HG03571 (cell line): ENCODE results near the gene ASIC2.

Source experiments
- ATAC-seq: cut with Tn5 transposase; IDR thresholded peaks from one replicate; pipeline ENCODE4 v1.9.1; 2021; ENCODE audit not compliant: unreplicated experiment

The ASIC2 gene

DNA sequence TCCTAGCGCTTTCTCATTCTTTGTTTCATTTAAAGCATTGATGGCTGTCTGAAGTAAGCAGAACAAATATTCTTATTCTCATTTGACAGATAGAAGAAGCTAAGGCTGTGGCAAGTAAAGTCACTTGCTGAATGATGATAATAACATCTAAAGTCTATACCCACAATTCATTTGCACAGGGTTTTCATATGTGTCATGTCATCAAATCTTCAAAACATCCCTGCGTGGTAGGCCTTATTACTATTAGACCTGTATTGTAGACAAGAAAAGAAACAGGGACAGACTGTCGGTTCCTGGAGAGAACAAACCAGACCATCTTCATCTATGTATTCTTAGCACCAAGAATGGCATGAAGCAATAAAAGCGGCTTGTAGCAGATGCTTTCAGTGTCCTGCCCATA lies 85.9 kb downstream of the ASIC2 start:
- no peak for ATAC-seq

DNA sequence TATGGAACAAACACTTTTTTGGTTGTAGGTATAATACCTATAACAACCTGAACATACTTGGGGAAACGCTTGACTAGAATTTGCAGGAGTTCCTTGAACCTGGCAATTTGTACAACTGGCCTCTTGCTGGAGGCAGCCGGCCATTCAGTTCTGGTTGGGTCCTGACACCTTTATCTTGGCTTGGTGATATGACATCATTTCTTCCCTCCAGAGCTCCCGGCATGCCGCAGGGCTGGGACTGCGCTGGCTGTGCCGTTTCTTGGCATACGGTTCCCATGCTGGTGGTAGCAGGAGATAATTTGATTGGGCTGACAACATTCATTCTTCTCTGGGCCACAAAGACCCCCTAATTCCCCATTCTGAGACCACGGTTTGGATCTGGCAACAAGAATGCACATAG lies 87.5 kb downstream of the ASIC2 start:
- no peak for ATAC-seq

DNA sequence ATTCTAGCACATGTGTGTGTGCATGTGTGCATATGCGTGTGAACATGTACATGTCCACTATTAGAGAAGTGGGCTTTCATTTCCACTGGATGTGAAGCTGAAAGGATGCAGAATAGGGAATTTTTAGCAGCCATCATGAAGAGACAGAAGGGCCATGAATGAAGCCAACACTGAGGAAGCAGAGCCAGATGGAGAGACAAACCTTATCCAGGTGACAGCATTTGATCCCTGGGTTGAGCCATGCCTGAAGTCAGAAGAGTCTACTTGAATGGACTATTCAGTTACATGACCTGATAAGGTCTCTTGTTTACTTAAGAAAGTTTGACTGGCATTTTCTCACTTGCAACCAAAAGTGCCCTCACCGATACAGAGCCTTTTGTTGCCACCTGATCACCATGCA lies 88.4 kb downstream of the ASIC2 start:
- ATAC-seq: no peak

DNA sequence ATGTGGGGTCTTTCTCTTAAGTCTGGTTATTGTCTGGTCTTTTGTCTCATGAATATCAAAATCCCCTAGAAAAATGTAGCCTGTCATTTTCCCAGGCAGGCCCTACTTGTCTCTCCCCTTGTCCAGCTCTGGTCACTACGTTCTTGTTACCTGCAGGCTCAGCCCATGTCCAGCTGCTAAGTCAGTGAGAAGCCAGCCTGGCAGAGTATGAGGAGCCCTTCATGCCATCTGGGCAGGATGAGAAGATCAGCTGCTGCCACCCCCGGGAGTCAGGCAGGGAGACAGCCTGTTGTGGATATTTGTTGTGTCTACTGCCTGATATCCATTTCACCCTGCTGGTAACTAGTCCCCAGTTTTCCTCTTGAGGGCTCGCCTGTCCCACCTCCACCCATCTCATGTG lies 88.9 kb downstream of the ASIC2 start:
- ATAC-seq: no peak

DNA sequence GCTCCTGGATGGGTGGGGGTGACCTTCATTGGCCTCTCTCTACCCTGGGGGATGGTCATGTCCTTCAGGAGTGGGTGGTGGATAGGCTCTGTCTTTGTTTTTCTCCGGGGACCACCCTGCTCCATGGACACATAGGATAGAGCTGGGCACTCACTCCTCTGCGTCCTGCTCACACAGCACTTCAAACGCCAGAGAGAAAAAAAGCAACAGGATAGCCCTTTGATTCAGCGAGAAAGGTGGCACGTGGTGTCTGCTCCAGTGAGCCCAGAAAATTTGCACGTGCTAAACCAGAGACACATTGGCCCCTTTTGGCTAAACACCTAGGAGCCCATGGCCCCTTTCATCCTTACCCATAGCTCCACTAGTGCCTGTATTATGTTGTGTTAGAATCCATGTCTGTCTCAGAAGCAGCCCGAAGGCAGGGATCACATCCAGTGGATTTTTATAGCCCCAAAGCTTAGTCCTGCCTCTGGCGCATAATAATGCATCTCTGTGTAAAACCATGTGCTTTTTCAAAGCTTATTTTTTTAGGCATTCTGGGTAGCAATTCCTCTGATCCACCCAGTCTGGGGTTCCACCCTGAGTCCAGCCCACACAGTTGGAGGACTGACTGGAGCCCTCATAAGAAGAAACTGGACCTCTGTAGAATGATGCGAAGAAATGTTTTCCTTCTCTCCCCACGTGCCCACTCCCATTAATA lies 90.1 kb downstream of the ASIC2 start:
- ATAC-seq: no peak

DNA sequence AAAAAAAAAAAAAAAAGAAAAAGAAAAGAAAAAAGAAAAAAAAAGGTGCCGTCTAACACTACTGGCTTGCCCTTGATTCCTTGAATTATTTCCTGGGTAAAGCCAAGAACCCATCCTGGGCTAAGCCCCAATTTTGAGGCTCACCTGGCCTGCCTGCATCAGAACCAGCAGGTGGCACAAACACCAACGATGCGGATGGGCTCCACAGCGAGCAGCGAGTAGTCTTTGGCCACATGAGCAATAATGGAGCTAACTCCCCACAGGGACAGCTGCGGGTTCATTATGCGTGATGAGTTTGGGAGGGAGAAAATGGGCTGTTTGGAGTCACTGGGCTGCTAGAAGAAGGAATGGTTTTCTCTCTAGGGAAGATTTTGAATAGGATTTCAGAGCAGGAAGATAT lies 91.1 kb downstream of the ASIC2 start:
- no peak for ATAC-seq

DNA sequence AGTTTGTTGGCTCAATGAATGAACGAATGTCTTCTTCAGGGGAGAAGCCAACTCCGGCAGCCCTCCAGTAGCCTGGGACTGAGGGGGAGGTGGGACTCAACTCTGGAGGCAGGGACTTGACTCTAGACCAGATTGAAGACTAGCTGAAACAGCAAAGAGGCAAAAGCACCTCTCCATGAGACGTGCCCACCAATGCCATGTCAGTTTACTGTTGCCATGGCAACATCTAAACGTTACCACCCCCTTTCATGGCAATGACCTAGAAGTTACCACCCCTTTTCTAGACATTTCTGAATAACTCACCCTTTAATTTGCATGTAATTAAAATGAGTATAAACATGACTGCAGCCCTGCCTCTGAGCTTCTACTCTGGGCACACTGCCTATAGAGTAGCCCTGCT lies 91.8 kb downstream of the ASIC2 start:
- no peak for ATAC-seq

DNA sequence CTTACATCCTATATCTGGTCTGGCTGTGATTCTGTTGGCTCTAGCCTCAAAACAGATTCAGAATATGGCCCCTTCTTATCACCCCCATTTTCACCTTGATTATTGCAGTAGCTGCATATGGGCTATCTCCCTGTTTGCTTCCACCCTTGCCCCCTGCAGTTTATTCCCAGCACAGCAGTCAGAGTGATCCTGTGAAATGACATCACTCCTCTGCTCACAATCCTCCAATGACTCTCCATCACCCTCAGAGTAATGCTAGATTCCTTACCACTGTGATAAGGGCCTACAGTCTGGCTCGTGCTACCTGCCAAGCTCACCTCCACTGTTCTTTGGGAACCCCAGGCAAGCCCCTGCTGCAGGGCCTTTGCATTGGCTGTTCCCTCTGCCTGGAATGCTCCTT lies 92.5 kb downstream of the ASIC2 start:
- no peak for ATAC-seq

DNA sequence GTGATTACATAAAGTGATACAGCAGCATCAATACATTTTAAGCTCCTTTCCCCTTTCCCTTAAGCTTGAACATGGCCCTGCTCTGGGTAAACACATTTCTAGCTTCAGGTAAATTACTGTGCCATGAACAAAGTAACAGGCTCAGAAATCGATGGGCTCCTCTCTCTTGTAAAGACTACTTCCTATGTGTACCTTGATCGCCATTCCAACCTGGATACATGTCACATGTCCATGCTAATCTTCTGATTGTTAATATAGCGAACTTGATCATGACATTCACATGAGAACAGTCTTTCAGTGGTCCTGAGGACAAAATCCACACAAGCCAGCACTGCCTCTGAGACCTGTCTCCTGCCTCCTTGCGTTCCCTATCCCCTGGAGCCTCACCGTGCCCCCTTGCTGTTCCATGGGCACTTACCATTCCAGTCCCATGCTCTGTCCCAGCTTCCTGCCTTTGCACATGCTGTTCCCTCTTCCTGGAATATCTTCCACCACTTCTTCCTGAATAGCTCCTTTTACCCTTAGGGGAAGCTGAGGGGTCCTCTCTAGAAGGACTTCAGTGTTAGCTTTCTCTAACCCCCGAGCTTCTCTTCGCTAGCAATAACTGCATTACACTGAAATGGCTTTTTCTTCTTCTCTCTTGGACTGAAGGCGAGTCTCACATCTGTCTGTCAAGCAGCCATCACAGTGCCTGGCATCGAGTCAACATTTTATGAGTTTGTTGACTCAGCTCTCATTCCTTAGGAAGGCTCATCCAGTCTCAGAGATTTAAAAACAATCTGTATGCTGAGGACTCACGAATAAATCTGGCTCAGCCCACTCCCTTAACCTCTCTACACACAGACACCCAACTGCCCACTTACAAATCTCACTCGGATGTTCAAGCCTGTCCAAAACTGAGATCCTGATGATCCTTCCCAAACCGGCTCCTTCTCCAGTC lies 93.3 kb downstream of the ASIC2 start:
- no peak for ATAC-seq

DNA sequence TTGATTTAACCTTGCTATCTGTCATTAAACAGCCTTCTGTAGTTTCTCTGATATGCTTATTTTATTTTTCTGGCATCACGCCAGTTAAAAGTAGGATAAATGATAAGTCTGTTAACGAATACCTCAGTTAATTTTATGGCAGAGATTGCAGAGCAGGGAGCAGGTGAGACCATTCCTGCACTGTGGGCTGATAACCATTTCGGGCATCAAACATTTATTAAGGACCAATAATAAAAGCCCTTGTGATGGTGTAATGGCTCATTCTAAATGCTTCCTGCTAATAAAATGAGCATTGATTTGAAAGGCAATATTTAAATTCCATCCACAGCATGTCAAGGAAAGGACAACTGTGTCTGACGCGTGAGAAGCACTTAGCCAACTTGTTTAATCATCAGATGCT lies 94.1 kb downstream of the ASIC2 start:
- no peak for ATAC-seq

DNA sequence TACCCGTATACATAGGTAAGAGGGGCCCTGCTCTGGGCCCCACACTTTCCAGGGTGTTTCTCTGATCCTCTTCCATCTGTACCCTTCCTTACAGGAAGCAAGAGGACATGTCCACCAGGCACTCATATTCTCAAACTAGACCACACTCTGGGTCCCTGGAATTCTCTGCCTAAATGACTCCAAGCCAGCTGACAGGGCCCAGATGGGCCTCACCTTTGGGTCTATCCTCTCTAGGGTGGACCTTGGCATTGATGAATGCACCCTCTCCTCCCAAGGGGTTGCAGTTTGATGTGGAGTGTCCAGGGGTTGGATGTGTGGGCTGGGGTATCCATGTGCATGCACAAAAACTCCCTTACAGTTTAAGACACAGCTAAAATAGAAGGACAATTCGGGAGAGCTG lies 95.8 kb downstream of the ASIC2 start:
- ATAC-seq: no peak

DNA sequence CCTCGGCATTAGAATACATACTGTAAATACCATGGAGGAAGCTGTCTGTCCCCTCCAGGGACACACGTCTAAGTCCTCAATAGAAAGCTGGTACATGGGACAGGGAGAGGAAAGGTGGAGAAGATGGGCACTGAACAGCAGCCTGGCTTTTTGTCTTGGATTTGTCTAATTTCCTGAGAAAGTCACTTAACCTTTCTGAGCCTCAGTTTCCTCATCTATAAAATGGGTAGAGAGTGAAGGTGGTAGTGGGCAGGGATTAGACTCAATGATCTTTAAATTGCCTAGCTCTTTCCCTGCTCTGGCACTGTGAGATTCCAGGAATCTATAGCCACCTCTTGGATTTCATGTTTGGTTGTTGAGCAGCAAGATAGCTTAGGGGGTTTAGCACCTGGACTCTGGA lies 96.2 kb downstream of the ASIC2 start:
- ATAC-seq: no peak

DNA sequence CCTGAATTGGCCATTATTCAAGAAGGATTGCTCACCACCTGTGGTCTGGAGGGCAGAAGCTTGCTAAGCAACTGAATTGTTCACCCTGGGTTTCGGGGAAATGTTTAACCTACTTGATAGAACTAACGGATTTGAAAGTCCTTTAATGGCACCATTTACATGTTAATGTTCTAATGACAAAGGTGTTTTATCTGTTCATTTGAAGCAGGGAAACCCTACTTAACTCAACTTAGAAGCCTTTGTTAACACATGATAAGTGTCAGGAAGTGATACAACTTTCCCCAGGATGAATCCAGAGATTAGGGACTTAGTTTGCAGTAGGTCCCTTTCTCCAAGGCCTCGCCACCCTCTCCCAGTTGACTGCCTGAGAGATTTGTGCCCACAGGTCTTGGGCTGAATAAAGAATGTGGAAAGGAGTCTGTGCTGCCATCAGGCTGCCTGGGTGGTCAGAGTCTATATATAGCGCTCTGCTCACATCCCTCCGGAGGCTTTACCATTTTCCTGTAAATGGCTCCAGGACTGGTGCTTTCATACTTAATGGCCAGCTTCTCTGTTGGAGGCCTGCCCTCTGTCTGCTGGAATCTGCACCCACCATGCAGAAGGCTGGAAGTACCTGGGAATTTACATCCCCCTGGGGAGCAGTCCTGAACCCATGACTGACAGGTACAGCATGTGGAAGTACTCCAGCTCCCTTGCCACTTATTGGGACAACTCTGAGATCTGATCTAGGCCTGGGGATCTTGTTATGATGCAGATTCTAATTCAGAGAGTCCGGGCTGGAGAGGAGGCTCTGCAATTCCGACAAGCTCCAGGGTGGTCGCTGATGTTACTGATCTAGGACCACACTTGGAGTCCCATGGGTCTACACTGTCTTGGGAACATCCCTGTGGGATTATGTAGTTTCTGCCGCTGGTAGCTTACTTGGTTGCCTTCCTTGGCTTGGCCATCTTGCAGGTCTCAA lies 99.9 kb downstream of the ASIC2 start:
- ATAC-seq: no peak

DNA sequence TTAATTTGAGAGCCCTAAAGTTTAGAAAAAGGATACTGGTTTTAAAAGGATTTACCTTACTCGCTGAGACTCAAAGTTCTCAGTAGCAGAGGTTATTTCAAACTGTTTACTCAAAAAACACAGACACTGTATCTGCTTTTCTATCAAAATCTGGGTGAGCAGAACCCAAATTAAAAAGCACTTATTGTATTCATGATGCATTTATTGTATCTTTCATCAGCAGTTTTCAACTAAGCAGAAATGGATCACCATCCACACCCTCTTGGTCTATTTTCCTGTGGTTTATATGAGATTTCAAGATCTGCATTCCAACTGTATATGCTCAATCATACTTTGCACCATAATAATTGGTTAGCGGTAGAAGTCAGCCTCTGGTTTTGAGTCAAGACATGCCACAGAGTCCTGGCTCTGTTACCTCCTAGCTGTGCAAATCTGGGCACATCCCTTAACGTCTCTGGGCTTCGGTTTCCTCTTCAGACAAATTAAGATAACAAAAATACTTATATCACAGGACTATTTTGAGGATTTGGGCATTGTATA lies 109.5 kb downstream of the ASIC2 start:
- no peak for ATAC-seq

DNA sequence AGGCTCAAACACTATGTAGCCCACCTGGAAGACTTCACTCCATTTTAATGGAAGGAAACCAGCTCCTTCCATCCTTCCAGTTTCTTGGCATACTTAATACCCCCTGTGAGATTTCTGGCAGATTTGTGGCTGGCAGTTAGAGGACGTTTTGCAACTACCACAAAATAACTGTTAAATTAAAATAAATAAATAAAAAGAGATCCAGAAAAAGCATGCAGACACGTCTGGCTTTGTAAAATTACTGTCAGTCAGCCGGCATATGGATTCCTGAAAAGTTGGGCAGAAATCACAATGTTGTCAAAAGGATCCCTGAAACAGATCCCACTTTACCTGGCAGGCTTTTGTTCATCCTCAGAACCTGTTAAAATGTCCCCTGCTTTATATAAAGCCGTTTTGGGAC lies 113.9 kb downstream of the ASIC2 start:
- no peak for ATAC-seq

DNA sequence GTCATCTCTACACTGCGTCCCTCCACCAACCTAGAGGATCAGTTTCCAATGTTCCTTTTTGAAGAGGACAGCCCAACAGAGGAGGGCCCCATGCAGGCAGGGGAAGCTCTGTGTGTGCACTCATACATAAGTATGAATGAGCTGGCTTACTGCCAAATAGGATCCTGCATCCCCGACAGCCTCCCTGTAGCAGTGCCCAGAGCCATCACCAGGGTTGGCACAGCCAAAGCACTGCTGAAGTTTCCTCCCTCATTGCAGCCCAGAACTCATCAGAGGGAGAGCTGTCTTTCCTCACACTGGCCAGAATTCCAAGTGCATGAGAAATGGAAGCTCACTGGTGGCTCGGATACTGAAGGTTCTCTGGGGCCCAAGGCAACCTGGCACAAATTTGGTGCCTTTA lies 114.4 kb downstream of the ASIC2 start:
- no peak for ATAC-seq

DNA sequence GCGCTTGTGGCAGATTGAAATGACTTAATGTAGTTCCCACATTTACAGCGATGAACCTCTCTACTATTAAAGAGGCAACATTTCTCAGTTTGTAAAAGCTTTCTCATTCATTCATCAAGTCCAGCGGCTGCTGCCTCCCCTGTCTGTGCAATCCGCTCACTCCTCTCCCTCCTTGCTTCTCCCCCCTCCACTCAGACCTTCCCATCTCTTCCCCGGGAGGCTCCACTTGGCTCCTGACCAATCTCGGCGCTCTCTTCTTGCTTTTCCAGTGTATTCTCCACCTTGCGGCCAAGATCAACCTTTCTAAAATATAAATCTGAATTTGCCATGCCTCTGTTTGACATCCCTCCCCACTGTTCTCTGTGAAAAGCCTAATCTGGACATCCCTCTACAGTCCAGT lies 117.5 kb downstream of the ASIC2 start:
- ATAC-seq: no peak

DNA sequence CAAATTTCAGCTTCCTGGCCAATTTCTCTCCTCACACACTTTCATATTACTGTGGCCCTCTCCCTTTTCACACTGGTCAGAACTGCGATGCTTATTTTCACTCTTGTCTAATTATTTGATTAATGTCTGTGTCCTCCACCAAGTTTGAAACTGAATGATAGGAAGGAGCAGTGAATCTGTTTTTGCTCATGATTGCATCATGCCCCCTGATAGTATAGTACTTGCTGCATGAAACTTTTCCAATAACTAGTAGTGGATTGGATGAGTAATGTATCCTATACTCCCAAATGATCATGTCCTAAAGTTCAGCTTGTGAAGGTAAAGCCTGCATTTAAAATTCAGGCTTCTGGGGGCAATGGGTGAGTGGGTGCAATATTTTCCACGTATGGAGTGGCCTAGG lies 121.2 kb downstream of the ASIC2 start:
- ATAC-seq: no peak

DNA sequence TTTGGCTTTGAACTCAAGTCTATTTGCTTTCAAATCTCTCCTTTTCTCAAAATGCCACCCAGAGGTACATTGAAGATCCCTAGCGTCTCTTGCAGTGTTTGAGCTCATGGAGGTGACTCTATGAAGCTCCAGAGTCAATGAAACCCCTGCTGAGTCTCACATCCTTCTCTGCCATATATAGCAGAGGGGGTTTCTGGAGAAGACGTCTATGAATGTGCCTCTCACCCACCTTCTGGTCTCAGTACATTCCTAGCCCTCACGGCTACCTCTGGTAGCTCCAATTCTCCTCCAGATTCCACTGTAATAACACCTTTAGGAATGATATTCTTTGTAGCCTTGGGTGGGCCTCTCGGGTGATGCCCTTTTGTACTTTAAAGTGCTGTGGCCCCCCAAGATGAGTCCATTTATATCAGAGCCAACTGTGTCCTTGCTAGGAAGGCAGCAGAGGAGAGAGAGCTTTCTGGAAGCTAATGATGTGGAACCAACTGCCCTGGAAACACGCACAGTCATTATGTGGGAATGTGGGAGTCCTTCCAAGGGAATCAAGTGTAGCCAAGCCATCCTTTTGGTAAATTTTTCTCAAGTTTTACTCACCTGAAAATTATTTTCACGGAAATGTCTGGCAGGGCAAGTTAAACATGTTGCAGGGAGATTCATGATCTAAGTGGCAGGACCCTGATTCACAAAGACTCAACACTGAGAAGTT lies 123.4 kb downstream of the ASIC2 start:
- no peak for ATAC-seq

DNA sequence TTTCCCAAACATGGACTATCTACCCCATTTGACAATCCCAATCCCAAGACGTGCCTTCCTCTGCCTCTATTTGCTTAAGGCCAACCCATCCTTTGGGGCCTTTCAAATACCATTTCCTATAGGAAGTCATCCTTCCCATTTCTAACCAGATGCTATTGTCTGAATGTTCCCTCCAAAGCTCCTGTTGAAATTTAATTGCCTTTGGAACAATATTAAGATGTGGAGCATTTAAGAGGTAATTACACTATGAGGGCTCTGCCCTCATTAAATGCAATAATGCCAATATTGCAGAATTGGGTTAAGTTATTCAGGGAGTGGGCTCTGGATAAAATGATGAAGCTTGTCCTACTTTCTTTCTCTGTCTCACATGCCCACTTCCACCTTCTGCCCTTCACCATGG lies 125.4 kb downstream of the ASIC2 start:
- ATAC-seq: no peak
